ENCODE data around the gene PEX10. TPM values are rescaled to one million over a fixed set of nuclear protein-coding genes. Genes with fewer than 3 reads are reported as not detected.

PEX10 gene
- total and polyA plus RNA-seq, 2 of the 8 experiments (the other 6 are each of a cell fraction or from before 2014, with no cell fraction given): 24.3 to 26.9 TPM

GRCh38 chr1:2438038-2438437 lies 25.7 kb upstream of the PEX10 start (continued):
- TF ChIP-seq MAX (IDR thresholded peaks at IDR 0.05) (no peak), SP4 (IDR thresholded peaks at IDR 0.05; ENCODE audit: low read length) (no peak), ZNF274 (IDR thresholded peaks at IDR 0.05; ENCODE audit: borderline replicate concordance, extremely low read depth, low read length) (no peak), TEAD4 (IDR thresholded peaks at IDR 0.05; ENCODE audit: low read depth, low read length) (no peak), ATF2 (IDR thresholded peaks at IDR 0.05; ENCODE audit: low read length) (no peak), CEBPB (IDR thresholded peaks at IDR 0.05; ENCODE audit: low read depth, low read length) (no peak), FOSL1 (IDR thresholded peaks at IDR 0.05; ENCODE audit: insufficient read depth, low read depth, low read length) (no peak)

Data from H1 (cell line).